SK-N-DZ (cell line): ENCODE data around the gene GADD45B.
"Not testable (repeated sequence)": the region's sequence is repeated elsewhere in the genome, so short reads cannot be mapped to it uniquely, and the experiment has no call there.

ENCODE experiments used
- DNase-seq: peaks from one replicate; pipeline ENCODE4 v3.0.0-alpha.2; 2015; ENCODE audit warnings: low spot score

The GADD45B gene

DNA sequence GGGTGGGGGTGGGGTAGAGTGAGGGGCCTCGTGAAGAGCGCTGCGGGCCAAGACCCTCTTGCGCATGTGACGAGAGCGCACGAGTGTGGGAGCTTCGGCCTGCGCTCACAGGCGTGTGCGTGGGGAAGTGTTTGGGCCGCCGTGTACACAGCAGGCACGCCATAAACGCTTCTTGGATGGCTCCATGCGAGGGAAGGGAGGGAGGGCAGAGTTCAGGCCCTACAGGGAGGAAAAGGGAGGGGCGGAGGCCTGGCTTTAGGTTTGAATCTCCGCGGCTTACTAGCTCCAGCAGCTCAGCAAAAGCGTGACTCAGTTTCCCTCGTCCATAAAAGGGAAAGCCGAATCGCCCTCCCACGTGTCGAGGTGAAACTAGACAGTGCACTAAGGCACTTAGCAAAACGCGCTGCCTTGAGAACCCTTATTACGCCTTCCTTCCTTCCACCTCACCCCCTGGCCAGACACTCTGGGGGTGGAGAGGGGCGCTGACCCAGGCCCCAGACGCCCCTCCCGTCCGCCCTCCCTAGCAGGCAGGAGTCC is 12.5 kb downstream of the GADD45B start:
- DNase-seq: no peak

DNA sequence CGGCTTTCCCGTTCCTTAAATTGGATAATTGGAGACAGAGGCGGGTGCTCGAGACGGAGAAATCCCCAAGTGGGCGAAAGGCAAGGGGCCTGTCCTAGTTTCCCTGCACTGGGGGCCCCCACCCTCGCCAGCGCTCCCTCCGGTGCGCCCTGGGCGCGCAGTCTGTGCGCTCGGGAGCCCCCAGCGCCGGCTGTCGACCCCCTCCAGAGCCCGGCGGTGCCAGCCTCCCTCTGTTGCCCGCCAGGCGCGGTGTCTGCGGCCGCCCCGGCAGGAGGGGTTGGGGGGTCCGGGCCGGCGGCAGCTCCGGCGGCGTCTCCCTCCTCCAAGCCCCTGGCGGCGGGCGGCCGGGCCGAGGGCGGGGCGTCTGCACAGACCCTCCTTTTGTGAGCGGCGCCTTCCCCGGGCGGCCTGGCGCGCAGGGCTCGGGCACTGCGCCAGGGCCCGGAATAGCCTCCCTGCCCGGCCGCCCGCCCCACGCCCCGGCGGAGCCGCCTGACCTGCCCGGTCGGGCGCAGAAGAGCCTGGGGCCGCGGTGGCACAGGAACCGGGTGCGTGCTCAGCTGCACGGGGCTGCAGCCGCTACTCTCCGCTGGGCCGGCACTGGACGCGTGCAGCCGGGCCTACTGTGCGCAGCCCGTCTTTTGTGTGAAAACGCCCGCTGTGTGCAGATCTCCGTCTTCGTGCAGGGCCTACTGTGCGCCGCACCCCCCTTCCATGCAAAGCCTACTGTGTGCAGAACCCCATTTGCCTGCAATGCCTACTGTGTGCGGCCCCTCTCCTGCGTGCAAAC is 13.2 kb downstream of the GADD45B start:
- DNase-seq: no peak

DNA sequence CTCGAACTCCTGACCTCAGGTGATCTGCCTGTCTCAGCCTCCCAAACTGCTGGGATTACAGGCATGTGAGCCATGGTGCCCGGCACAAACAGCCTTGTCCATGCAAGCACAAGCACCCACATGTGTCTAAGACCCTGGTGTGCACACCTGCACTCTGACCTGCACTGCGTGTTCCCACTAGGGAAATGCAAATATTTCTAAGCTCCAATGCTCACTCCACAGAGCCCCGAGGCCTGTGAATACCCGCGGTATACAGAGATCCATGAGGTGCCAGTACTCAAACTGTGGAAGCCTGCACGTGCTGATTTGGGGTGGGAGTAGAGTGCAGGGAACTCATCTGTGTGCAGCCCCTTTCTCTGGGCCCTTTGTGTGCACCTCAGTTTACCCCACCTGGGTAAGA is 14.7 kb downstream of the GADD45B start:
- DNase-seq: no peak

DNA sequence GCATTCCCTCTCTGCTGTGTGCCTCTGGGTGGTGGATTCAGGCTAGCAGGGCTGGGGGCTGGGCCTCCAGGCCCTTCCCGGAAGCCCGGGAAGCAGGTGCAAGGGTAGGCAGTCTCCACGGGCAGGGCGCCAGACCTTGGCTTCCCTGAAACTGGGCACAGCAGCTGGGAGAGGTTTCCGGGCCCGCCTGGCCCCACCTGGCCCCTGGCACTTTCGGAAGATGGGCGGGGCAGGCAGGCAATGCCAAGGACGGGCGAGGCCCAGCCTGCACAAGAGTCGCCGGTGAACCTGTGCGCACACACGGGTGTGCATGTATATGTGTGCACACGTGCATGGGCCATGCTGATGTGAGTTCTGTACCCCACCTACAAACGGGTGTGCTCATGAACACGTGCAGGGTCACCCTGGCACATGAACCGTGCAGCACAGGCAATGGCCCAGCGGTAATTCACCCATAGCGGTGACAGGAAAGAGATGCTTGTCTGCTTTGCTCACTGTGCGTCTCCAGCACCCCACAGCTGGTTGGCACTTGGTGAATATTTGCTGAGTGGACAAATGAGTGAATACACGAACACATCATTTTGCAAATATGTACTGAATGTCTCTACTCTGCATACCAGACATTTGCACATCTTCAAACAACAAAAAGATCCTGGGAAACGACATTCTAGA is 15.3 kb downstream of the GADD45B start:
- DNase-seq: no peak

DNA sequence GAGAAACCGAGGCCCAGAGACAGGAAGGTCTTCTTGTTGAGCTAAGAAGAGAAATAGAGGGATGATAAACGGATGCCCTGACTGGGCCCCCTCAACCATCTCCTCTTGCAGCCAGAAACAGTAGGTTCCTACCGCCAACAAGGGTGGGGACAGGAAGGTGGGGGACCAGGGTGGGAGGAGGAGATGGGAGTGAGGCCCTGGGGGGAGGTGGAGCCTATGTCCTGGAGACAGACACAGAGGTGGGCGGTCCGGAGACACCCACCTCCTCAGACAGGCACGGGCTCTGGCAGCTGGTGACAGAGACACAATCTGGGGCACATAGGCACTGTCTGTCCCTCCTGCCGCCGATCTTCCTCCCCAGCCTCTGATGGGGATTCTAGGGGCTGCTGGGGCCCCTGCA is 16.9 kb downstream of the GADD45B start:
- DNase-seq: no peak

DNA sequence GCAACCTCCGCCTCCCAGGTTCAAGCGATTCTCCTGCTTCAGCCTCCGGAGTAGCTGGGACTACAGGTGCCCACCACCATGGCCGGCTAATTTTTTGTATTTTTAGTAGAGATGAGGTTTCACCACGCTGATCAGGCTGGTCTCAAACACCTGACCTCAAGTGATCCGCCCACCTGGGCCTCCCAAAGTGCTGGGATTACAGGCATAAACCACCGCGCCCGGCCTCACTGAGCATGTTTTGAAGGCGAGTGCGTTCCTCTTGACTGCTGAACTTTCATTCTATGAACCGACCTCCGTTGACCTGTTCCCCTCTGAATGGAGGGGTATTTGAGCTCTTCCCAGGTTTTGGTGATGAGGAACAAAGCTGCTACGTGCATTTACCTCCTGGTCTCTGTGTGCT is 17.5 kb downstream of the GADD45B start:
- not testable (repeated sequence) for DNase-seq

DNA sequence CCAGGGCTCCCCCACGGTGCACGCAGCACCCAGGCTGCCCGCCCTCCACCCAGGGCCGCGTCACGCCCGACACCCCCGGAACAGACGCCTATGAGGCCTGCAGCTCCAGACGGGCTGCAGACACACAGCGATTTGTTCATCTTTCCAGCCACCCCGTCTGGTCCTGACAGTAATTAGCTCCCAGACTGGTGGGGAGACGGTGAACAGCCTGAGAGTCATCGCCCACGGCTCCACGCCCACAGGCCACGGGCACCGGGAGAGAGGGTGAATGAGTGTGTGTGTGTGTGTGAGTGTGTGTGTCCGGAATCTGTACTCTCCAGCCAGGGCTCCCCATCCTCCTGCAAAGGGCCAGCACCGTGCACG is 18.1 kb downstream of the GADD45B start:
- no peak for DNase-seq

DNA sequence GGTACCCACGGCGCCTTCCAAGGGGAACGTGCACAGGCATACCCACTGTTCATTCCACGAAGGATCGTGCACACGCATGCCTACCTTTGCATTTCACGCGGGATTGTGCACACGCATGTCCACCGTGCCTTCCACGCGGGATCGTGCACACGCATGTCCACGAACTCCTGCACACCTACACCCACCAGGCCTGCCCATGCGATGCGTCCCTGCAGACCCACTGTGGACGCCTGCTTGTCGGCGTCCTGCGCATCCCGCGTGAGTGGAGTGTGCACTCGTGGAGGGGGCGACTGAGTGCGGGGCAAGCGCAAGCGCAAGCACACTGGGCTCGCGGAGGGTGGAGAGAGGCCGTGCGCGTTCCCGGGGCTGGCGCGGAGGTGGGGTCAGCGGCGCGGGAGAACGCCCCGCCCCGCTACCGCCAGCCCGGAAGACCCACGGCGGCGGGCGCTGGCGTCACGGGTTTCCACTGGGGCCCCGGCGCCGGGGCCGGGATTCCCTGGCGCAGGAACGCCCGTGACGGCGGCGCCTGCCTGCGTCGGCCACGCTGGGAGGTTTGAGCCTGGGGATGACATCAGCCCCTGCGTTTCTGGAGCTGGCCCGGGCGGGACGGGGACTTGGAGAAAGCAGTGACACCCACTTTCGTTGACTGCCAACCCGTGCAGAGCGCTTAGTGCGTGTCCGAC is 18.7 kb downstream of the GADD45B start:
- no peak for DNase-seq

DNA sequence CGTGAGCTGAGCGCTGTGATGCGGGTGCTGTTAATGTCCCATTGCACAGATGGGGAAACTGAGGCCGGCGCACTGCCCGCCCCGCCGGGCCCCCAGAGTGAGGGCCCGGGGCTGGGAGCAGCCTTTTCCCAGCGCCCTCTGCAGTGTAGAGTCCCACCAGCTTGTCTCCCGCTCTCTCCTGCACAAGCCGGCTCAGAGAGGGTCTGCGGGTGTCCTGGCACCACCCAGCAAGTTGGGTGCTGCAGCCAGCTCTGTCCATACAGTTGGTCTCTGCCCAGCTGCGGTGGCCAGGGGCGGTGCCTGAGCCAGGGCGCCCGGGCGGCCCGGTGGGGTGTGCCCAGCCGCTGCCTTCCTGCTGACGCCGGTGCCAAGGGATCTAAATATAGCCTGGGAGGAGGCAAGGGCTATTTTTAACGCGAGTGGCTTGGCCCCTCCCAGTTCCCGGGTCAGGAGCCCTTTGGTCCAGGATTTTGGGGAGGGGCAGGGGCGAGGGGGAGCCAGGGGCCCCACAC is 19.3 kb downstream of the GADD45B start:
- DNase-seq: no peak

DNA sequence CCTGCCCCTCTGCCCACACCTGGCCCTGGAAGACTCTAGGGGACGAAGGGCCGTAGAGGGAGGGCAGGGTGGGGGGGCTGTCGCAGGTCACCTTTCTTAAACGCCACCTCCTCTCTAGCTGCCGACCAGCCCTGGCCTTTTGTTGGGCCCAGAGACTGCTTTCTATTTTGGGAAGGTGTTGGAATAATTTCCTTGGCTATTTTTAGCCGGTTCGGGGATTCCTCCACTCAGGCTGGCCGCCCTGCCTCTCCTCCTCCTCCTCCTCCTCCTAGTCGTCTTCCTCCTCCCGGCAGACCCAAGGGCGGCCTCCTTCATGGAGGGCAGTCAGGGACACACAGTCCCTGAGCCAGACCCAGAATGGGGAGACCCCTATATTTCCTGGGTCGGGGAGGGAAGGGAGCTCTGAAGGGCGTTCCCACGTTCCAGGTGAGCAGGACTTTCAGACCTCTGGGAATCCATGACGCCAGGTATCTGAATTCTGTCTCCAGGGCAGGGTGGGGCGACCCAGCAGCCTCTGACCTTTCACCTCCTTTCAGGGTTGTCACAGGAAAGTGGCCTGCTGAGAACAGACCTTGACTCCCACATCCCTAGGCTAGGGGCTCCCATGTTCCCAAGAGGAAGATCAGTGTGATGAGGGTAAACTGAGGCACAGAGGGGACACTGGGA is 19.9 kb downstream of the GADD45B start:
- DNase-seq: no peak

DNA sequence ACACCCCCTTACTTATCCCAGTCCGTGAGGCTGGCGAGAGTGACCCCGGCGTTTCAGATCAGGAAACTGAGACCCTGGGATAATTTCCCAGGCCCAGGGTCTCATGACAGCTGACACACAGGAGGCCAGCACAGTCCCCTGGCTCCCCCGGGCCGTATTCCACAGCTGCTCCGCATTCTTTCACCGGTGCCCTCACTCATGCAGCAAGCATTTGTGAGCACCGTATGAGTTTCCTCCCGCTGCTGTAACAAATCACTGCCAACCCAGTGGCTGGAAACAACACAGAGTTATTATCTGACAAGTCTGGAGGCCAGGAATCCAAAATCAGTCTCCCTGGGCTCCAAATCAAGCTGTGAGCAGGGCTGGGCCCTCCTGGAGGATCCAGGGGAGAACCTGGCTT is 21.3 kb downstream of the GADD45B start:
- no peak for DNase-seq

DNA sequence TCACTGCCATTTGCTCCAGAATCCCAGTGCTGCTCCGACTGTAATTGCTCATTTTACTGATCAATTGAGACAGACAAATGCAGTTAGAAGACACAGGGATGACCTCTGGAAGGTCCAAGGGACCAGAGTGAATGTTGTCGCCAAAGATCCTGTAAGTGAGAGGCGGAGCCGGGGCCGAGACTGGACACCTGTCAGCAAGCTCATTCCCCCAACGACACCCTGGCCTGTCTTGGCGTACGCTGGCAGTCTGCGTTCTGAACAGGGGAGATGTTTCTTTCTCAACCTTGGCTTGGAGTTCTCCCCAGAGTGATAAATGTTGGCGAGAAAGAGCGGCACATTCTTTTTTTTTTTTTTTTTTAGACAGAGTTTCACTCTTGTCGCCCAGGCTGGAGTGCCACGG is 24.2 kb downstream of the GADD45B start:
- no peak for DNase-seq

DNA sequence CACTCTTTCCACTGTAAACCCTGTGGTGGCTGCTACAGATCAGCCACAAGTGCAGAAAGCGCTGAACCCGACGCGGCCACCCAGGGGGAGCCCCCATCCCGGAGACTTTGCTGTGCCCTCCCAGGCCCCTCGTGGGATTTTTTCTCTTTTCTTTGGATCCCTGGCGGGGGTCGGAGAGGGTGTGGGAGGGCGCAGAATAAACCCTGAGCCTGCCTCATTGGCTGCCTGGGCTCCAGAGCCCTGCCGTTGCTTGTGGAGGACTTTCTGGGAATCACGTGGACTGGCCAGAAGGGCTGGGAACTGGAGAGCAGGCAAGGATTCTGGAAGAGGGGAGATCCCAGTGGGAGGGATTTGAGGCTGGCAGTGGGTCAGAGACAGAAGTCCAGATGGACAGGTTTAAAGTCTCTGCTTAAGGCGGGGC is 24.9 kb downstream of the GADD45B start:
- no peak for DNase-seq

DNA sequence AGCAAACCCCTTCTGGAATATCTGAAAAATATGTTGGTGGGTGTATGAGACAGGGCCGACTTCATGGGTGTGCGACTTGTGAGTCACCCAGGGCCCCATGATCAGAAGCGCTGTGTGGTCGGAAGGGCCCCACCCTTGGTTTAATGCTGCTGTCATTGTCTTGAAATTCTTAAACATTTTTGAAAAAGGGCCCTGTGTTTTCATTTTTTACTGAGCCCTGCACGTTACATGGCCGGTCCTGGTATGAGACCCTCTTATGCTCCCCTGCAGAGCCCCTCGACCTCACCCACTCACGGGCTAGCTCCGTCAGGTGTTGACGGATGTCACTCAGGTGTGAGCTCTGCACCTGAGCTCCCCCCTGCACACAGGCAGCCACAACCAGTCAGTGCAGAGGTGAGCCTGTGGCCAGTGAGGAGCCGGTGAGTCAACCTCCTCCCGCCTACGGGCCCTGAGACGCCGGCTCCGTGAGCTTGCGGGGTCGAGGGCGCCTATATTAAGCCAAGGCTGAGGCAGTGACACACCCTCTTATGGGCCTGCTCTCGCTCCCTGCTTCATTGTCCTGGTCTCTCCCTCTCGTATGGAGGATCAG is 27.7 kb downstream of the GADD45B start:
- no peak for DNase-seq

DNA sequence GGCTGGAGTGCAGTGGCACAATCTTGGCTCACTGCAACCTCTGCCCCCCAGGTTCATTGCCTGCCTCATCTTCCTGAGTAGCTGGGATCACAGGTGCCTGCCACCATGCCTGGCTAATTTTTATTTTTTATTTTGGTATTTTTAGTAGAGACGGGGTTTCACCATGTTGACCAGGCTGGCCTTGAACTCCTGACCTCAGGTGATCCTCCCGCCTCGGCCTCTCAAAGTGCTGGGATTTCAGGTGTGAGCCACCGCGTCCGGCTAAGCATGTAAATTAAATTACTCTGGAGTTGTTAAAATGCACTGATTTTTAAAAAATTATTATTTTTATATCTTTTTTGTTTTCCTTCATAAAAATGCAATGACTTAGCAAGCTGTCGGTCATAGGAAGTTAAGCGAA is 30.7 kb downstream of the GADD45B start:
- DNase-seq: not testable (repeated sequence)

DNA sequence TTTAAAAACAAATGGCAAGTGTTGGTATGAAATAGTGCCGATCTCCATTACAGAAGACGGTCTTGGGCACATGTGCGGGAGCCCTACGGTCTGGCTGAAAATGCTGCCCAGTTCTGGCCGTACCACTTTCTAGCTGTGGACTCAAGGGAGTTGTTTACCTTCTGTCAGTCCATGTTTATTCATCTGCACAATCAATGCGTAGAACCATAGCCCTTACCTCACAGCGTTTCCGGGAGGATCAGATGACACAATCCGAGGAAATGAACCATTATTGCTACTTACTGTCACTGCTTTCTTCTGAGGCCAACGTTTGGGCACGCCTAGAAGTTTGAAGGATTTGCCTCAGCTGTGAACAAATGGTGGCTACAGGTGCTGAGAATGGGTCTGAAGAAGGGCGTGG is 31.2 kb downstream of the GADD45B start:
- no peak for DNase-seq

DNA sequence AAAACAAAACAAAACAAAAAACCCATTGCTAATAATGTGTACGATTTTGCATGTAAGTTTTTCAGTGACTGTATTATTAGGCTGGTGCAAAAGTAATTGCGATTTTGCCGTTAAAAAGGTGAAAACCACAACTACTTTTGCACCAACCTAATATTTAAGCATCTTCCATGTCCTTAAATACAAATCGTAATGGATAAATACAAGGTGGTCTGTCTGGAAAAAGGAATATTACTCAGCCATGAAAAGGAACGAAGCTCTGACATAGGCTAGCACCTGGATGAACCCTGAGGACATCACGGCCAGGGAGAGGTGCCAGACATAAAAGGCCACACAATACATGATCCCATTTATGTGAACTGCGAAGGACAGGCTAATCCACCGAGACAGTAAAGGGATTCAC is 33.2 kb downstream of the GADD45B start:
- DNase-seq: no peak

DNA sequence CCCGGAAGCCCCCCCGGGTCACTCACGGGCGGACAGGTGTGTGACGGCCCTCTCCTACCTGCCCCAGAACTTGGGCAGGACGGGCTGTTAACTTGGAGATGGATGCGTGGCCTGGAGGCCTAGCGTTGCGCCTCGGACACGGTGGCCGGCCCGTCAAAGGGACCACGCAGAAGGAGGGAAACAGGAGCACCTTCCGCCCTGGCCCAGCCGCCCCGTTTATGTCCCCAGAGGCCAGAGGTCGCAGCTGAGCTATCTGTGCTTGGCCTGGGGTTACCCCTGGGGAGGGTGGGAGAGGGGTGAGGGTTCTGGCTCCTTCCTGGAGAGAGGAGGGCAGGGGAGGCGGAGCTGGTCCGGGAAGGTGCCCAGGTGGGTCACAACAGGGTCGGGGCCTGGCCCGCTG is 35.6 kb downstream of the GADD45B start:
- DNase-seq: no peak

DNA sequence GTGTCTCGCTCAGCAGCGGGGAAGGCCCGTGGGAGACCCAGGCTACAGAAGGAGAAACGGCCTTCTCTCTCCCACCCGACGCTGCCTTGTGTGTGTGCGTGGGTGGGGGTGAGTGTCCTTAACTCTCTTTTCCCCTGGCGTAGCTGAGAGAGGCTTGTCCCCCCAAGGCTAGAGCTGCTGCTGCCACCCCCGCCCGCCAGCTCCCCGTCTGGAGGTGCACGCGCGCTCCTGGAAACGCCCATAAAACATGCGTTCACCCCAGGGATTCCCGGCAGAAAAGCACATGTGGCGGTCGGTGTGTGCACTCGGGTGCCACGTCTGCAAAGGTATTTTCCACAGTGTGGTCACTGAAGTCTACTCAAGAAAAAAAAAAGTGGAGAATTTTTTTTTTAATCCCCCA is 36.1 kb downstream of the GADD45B start:
- DNase-seq: no peak

DNA sequence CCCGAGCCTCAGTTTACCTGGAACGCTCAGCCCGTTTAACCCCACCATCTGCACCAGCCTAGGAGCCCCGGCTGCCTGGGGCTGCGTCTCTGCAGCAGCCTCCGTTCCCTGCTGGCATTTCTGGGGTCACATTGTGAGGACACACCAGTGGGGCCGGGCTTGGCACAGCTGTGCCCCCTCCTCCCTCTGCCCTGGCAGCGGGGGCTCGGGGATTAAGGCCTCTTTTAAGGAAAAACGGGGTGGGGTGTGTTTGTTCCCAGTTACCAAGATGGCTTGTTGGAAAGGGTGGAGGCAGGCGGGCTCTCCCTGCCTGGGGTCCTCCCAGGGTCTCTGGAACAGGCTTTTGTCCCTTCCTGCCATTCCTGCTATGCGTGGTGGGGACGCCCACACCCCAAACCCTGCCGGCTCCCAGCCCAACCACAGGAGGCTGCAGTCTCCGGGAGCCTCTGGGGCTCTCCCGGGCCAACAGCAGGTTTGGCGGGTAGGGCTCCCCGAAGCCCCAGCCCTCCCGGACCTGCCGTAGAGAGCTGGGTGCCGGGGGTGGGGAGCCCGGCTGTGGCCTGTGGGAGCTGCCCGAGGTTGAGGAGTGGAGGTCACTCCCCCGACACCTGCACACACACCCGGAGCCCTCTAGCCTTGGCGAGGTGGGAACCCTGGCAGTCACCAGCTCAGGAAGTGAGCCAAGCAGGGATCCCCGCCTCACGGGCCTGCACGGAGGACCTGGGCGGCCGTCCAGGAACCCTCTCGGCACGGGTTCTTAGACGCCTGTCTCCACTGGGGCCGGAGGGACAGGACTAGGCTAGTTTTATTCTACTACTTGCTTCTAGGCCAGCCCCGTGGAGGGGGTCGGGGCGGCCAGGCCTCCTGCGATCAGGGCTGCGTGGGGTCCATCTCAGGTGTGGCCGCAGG is 36.9 kb downstream of the GADD45B start:
- DNase-seq: no peak
